Measurements from ENCODE around the gene TULP4.

DNA sequence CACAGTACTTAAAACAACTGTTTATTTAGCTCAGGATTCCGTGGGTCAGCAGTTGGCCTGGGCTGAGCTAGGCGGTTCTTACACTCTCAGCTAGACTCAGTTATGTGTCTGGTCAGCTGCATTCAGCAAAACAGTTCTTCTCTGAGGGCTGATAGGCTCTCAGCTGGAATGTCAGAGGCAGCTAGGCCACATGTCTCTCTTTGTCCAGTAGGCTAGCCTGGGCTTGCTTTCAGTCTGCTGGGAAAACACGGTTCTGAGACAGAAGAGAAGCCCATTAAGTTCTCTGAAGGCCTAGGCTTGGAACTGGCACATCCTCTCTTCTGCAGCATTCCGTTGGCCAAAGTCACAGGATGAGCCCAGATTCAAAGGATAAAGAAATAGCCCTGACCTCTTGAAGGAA, 65.6 kb downstream of the TULP4 start:
- TF ChIP-seq, protein P1, sequence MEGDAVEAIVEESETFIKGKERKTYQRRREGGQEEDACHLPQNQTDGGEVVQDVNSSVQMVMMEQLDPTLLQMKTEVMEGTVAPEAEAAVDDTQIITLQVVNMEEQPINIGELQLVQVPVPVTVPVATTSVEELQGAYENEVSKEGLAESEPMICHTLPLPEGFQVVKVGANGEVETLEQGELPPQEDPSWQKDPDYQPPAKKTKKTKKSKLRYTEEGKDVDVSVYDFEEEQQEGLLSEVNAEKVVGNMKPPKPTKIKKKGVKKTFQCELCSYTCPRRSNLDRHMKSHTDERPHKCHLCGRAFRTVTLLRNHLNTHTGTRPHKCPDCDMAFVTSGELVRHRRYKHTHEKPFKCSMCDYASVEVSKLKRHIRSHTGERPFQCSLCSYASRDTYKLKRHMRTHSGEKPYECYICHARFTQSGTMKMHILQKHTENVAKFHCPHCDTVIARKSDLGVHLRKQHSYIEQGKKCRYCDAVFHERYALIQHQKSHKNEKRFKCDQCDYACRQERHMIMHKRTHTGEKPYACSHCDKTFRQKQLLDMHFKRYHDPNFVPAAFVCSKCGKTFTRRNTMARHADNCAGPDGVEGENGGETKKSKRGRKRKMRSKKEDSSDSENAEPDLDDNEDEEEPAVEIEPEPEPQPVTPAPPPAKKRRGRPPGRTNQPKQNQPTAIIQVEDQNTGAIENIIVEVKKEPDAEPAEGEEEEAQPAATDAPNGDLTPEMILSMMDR (conservative IDR thresholded peaks at IDR 0.05; ENCODE audit: low read length): no peak
- TF ChIP-seq EZH2phosphoT487 (IDR thresholded peaks at IDR 0.05; ENCODE audit: borderline replicate concordance): no peak

Measured in Loucy (cell line).